ENCODE data around the gene STXBP6.

GRCh38 chr14:24879661-24880386 is 170.1 kb downstream of the STXBP6 start:
- no peak for TF ChIP-seq CTCF (IDR thresholded peaks at IDR 0.05; ENCODE audit: insufficient read depth, low read length)
- TF ChIP-seq POLR2AphosphoS5 (IDR thresholded peaks at IDR 0.05; ENCODE audit: low read depth) = no peak
- TF ChIP-seq REST (IDR thresholded peaks at IDR 0.05; ENCODE audit: insufficient replicate concordance, low read depth) = no peak
